Left lung (tissue), 10 donors: ENCODE results near the gene DRC7. TPM values are rescaled to one million over a fixed set of nuclear protein-coding genes. Genes with fewer than 3 reads are reported as not detected.
"Not testable (repeated sequence)": the region's sequence is repeated elsewhere in the genome, so short reads cannot be mapped to it uniquely, and the experiment has no call there.

Experiments
- ATAC-seq: fragments of 200-7000 bp; cut with Tn5 transposase; one replicate; pipeline ENCODE4 v1.9.1; 2020; ENCODE audit warnings: moderate library complexity
- DNase-seq, 4 donors: peaks; one replicate each; pipeline ENCODE4 v3.0.0-alpha.2; 2013 to 2020
- H3K27ac ChIP-seq, 2 donors: fragments of 200-600 bp; sonication (generic) in 1 of 2; one replicate each; pipeline versions ENCODE4 v1.5.0 to v1.8.0; 2020 to 2021
- H3K27me3 ChIP-seq, 2 donors: fragments of 200-600 bp; sonication (generic) in 1 of 2; one replicate each; pipeline versions ENCODE4 v1.5.0 to v1.8.0; 2020 to 2021
- H3K36me3 ChIP-seq, 2 donors: fragments of 200-600 bp; sonication (generic) in 1 of 2; one replicate each; pipeline versions ENCODE4 v1.5.0 to v1.8.0; 2020 to 2021
- H3K4me1 ChIP-seq, 2 donors: fragments of 200-600 bp; one replicate each; pipeline ENCODE4 v1.8.0; 2021
- H3K4me3 ChIP-seq, 2 donors: fragments of 200-600 bp; sonication (generic) in 1 of 2; one replicate each; pipeline versions ENCODE4 v1.5.0 to v1.8.0; 2020 to 2021; ENCODE audit warnings: mild to moderate bottlenecking in 1 of 2
- H3K9me3 ChIP-seq, 2 donors: fragments of 200-600 bp; sonication (generic) in 1 of 2; one replicate each; pipeline versions ENCODE4 v1.5.0 to v1.8.0; 2020 to 2021
- CTCF ChIP-seq, 2 donors: fragments of 200-600 bp; sonication (generic) in 1 of 2; IDR thresholded peaks; one replicate each; pipeline versions ENCODE4 v1.5.0 to v1.8.0; 2021; ENCODE audit warnings: antibody characterized with exemption in 2 of 2
- intact Hi-C, 2 donors: fragments of 100-400 bp; cut with DNase I; formaldehyde crosslinking; loops; one replicate each; pipeline versions ENCODE4 v1.11.2 to v1.14.2; 2022
- polyA plus RNA-seq, 6 donors: library from polyadenylated mRNA; unstranded; fragments of 120-200 nt; gene quantifications; one replicate each; pipeline ENCODE4 v1.2.1, GENCODE V29; 2013; ENCODE audit not compliant: insufficient read length in 6 of 6
- total RNA-seq, 2 donors: library from RNA; stranded (reverse); fragmentation: NEBNext Ultra II Directional; extraction: Animal tissue kit (Norgen Biotek cat#: 25700); gene quantifications; one replicate each; pipeline ENCODE4 v1.2.1, GENCODE V29; 2021
- donor health status: DM: no; HTN: yes; CAD: no.
- donor health status: DM: no; HTN: no; CAD: no.

The DRC7 gene
- total and polyA plus RNA-seq, 8 donors, result 0.52 to 4.3 (median 2.4) TPM

DNA sequence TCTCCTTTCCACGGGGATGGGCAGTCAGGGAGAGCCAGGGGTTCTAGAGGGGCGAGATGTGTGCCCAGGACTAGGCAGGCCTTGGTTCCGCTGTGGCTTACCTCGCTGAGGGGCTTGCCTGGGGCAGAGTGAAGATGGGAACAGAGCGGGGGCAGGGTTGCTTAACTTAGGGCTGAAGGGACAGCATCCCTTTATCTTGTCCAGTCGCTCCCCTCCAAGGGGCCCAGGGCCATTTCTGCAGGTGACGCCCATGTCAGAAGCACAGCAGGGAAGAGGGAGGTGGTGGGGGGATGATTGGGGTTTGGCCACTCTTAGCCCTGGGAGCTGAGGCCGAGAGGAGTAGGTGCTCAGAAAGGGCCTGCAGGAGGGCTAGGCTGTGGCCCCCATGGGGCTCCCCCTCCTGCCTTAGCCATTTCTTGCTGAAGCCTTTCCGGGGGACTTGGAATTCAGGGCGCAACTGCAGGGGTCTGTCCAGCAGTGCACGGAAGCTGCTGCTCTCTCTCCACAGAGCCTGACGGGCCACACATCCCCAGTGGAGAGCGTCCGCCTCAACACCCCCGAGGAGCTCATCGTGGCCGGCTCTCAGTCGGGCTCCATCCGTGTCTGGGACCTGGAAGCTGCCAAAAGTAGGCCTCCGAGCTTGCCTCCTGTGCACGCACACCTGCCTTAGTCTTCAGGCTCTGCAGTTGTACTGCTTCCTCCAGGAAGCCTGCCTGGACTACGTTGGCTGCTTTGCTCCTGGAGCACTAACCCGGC, 49.5 kb downstream of the DRC7 start:
- Histone ChIP-seq H3K27me3 (no peaks in the 10 kb centered on the region), H3K36me3 (peaks cover 0 to 38% of the 10 kb centered on the region in 2 donors), H3K27ac (no peak overlapping the region), H3K4me3 (no peak overlapping the region), H3K4me1 (no peaks in the 10 kb centered on the region), H3K9me3 (no peaks in the 10 kb centered on the region)
- DNase-seq (no peak), ATAC-seq (no peak)
- no peak for TF ChIP-seq CTCF (IDR thresholded peaks at IDR 0.05)
- intact Hi-C loops, result no loop called here

GRCh38 chr16:57744642-57744903, 50.0 kb downstream of the DRC7 start:
- Histone ChIP-seq H3K9me3 (no peaks in the 10 kb centered on the region), H3K4me1 (no peaks in the 10 kb centered on the region), H3K36me3 (peaks cover 0 to 37% of the 10 kb centered on the region in 2 donors), H3K27ac (no peak overlapping the region), H3K4me3 (no peak overlapping the region), H3K27me3 (no peaks in the 10 kb centered on the region)
- no peak for TF ChIP-seq CTCF (IDR thresholded peaks at IDR 0.05)
- DNase-seq (no peak), ATAC-seq (no peak)
- intact Hi-C loops, result no loop called here

- H3K4me1 ChIP-seq, result no peaks in the 10 kb centered on the region
- H3K4me3 ChIP-seq, result no peak overlapping the region
- H3K9me3 ChIP-seq, result no peaks in the 10 kb centered on the region
- DNase-seq, result no peak
- H3K36me3 ChIP-seq, result peaks cover 0 to 41% of the 10 kb centered on the region in 2 donors
- no peaks in the 10 kb centered on the region for H3K27me3 ChIP-seq
- TF ChIP-seq CTCF (IDR thresholded peaks at IDR 0.05), result no peak
- H3K27ac ChIP-seq, result no peak overlapping the region
- intact Hi-C loops, result no loop called here
- no peak for ATAC-seq
These were observed 51.2 kb downstream of the DRC7 start for GRCh38 chr16:57745768-57746167.

- H3K4me1 ChIP-seq, H3K27ac ChIP-seq, ATAC-seq, intact Hi-C loops, H3K27me3 ChIP-seq, H3K4me3 ChIP-seq, DNase-seq, H3K9me3 ChIP-seq: not testable (repeated sequence)
- peaks cover 0 to 46% of the 10 kb centered on the region in 2 donors for H3K36me3 ChIP-seq
These were observed 51.7 kb downstream of the DRC7 start for GRCh38 chr16:57746316-57746715.

DNA sequence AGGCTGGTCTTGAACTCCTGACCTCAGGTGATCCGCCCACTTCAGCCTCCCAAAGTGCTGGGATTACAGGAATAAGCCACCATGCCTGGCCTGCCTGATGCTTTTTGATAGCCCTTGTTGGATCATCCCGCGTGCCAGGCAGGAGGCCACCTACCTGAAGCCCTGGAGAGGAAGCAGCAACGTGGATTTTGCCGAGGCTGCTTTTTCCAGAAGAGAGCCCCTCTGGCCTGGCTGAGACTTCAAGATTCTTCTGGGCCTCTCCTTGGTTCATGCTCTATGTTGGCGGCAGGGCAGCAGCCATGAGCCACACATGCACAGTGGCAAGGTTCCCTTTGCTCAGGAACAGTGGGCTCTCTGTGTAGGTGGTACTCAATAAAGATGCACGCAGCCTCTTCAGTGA, 52.5 kb downstream of the DRC7 start:
- ATAC-seq (no peak), DNase-seq (no peak)
- TF ChIP-seq CTCF (IDR thresholded peaks at IDR 0.05), result no peak
- intact Hi-C loops, result no loop called here
- peaks cover 0 to 46% of the 10 kb centered on the region in 2 donors for H3K36me3 ChIP-seq
- H3K9me3 ChIP-seq, result no peaks in the 10 kb centered on the region
- H3K4me1 ChIP-seq, result no peaks in the 10 kb centered on the region
- H3K27ac ChIP-seq, result no peak overlapping the region
- no peaks in the 10 kb centered on the region for H3K27me3 ChIP-seq
- H3K4me3 ChIP-seq, result no peak overlapping the region

DNA sequence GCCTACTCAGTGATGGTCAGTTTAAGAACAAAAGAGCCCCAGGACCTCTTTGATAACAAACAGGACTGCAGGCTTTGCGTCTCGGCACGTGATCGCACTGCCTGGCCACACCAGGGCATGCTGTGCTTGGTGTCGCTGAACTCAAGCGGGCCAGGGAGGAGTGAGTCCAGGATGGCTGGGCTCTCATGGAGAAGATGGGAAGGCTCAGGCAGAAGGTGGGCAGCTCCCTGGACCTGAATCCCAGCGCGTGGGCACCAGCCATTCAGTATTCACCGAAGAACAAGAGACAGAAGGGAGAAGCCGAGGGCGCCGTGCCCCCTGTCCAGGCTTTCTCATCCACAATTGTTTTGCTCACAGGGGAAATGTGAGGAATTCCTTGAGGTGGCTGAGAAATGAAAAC, 52.9 kb downstream of the DRC7 start:
- no peak for TF ChIP-seq CTCF (IDR thresholded peaks at IDR 0.05)
- no peaks in the 10 kb centered on the region for H3K9me3 ChIP-seq
- no peak for DNase-seq
- no peaks in the 10 kb centered on the region for H3K27me3 ChIP-seq
- peaks cover 0 to 49% of the 10 kb centered on the region in 2 donors for H3K36me3 ChIP-seq
- no peaks in the 10 kb centered on the region for H3K4me1 ChIP-seq
- no peak overlapping the region for H3K4me3 ChIP-seq
- no peak for ATAC-seq
- no peak overlapping the region for H3K27ac ChIP-seq
- intact Hi-C loops, result no loop called here
